DOHH2 (cell line): ENCODE measurements around the gene SIGLEC5.

Experiments used
- H3F3A ChIP-seq: fragments of 200-600 bp; sonication (generic), shearing (Covaris generic); 2 replicates; pipeline ENCODE4 v1.6.0; 2016; ENCODE audit warnings: antibody characterized with exemption, mild to moderate bottlenecking; ENCODE audit not compliant: control insufficient read depth, insufficient read depth
- H3K27ac ChIP-seq: fragments of 200-600 bp; sonication (generic); 2 replicates; pipeline ENCODE4 v1.5.1; 2014; ENCODE audit warnings: low read depth, mild to moderate bottlenecking, low read length, moderate library complexity
- H3K27me3 ChIP-seq: fragments of 200-600 bp; sonication (generic); 2 replicates; pipeline ENCODE4 v1.6.1; 2014; ENCODE audit warnings: mild to moderate bottlenecking, low read length, mixed read lengths; ENCODE audit not compliant: control insufficient read depth
- H3K36me3 ChIP-seq: fragments of 200-600 bp; sonication (generic); 2 replicates; pipeline ENCODE4 v1.6.1; 2014; ENCODE audit warnings: mild to moderate bottlenecking, low read length, moderate library complexity, mixed read lengths; ENCODE audit not compliant: control insufficient read depth
- H3K4me1 ChIP-seq: fragments of 200-600 bp; sonication (generic); 2 replicates; pipeline ENCODE4 v1.6.1; 2014; ENCODE audit warnings: mild to moderate bottlenecking, low read length, mixed read lengths; ENCODE audit not compliant: control insufficient read depth
- H3K4me2 ChIP-seq: fragments of 200-600 bp; sonication (generic); 2 replicates; pipeline ENCODE4 v1.6.0; 2014; ENCODE audit warnings: mild to moderate bottlenecking, low read length, moderate library complexity
- H3K4me3 ChIP-seq: fragments of 200-600 bp; sonication (generic); 2 replicates; pipeline ENCODE4 v1.5.1; 2014; ENCODE audit warnings: mild to moderate bottlenecking, low read length, mixed read lengths
- H3K79me2 ChIP-seq: fragments of 200-600 bp; sonication (generic); 2 replicates; pipeline ENCODE4 v1.6.1; 2014; ENCODE audit warnings: mild to moderate bottlenecking, low read length, mixed read lengths; ENCODE audit not compliant: control insufficient read depth
- H3K9me2 ChIP-seq: fragments of 200-600 bp; sonication (generic); replicated peaks from 2 replicates; pipeline ENCODE4 v1.6.1; 2014; ENCODE audit warnings: mild to moderate bottlenecking, low read length, mixed read lengths; ENCODE audit not compliant: control insufficient read depth
- H3K9me3 ChIP-seq: fragments of 200-600 bp; sonication (generic); 2 replicates; pipeline ENCODE4 v1.6.1; 2014; ENCODE audit warnings: antibody characterized with exemption, low read length, mixed read lengths; ENCODE audit not compliant: control insufficient read depth, insufficient read depth
- H4K20me1 ChIP-seq: fragments of 200-600 bp; sonication (generic); 2 replicates; pipeline ENCODE4 v1.6.0; 2014; ENCODE audit warnings: low read depth, mild to moderate bottlenecking, antibody characterized with exemption, low read length, moderate library complexity; ENCODE audit not compliant: control insufficient read depth, insufficient read depth
- EZH2phosphoT487 ChIP-seq: fragments of 200-600 bp; sonication (generic); IDR thresholded peaks from 2 replicates; pipeline ENCODE4 v1.6.1; 2017; ENCODE audit warnings: borderline replicate concordance, mild to moderate bottlenecking, antibody characterized with exemption, low read length, moderate library complexity, mixed read lengths
- TF ChIP-seq, protein P1 (sequence below): fragments of 200-600 bp; sonication (generic); IDR thresholded peaks from one replicate; pipeline ENCODE4 v1.5.1; 2014; ENCODE audit warnings: antibody characterized with exemption, mild to moderate bottlenecking, low read depth, low read length; ENCODE audit not compliant: poor library complexity, severe bottlenecking

SIGLEC5 gene

DNA sequence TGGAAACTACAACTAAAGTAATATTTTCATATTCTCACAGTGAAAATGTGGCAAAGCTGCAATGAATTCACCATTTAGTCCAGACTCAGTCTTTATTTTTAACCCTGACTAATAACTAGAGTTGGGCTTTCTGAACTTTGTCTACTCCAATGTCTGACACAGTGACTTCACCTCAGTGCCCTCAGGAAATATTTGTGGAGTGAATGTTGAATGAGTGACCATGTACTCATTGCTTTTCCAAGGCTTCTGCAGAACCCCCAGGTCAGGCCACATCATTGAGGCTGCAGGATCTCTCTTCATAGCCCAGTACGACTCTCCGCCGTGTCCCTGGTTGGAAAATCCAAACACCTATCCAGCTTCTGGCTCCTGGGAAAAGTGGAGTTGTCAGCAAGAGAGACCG is 57.3 kb downstream of the SIGLEC5 start:
- no peaks in the 10 kb centered on the region for H3K9me2 ChIP-seq
- peaks cover 6% of the 10 kb centered on the region for H3K27me3 ChIP-seq
- H3K4me1 ChIP-seq = peaks cover 16% of the 10 kb centered on the region
- no peaks in the 10 kb centered on the region for H4K20me1 ChIP-seq
- H3K27ac ChIP-seq = no peak overlapping the region
- H3K4me2 ChIP-seq = peak overlapping the region; percentile 78; the same call in 1 of the 2 replicates
- peaks cover 14% of the 10 kb centered on the region for H3K36me3 ChIP-seq
- peaks cover 19% of the 10 kb centered on the region for H3K79me2 ChIP-seq
- TF ChIP-seq, protein P1, sequence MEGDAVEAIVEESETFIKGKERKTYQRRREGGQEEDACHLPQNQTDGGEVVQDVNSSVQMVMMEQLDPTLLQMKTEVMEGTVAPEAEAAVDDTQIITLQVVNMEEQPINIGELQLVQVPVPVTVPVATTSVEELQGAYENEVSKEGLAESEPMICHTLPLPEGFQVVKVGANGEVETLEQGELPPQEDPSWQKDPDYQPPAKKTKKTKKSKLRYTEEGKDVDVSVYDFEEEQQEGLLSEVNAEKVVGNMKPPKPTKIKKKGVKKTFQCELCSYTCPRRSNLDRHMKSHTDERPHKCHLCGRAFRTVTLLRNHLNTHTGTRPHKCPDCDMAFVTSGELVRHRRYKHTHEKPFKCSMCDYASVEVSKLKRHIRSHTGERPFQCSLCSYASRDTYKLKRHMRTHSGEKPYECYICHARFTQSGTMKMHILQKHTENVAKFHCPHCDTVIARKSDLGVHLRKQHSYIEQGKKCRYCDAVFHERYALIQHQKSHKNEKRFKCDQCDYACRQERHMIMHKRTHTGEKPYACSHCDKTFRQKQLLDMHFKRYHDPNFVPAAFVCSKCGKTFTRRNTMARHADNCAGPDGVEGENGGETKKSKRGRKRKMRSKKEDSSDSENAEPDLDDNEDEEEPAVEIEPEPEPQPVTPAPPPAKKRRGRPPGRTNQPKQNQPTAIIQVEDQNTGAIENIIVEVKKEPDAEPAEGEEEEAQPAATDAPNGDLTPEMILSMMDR = no peak
- TF ChIP-seq EZH2phosphoT487 = no peak
- H3F3A ChIP-seq = no peaks in the 10 kb centered on the region
- H3K9me3 ChIP-seq = no peaks in the 10 kb centered on the region
- no peak overlapping the region for H3K4me3 ChIP-seq

DNA sequence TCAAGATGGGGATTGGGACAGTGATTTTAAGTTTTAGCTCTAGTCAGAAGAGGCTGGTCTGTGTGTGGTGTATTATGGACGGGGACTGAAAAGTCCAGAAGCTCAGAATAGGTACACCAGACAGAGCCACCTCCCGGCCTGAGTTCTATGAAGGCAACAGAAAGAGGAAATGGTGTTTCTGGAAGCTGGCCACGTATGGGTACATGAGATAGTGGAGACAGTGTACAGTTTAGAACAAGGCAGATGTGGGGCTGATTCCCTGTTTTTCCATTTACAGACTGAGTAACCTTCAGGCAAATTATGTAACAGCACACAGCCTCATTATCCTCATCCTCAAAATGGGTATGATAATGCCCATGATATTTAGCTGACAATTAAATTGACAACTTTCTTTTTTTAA is 57.8 kb downstream of the SIGLEC5 start:
- Histone ChIP-seq H3K36me3 (peaks cover 14% of the 10 kb centered on the region), H3K27ac (no peak overlapping the region), H3K4me2 (peak overlapping the region; percentile 78), H3K4me1 (peaks cover 16% of the 10 kb centered on the region), H4K20me1 (no peaks in the 10 kb centered on the region), H3K4me3 (peak overlapping the region; percentile 82), H3K9me2 (no peaks in the 10 kb centered on the region), H3K27me3 (peaks cover 10% of the 10 kb centered on the region), H3F3A (no peaks in the 10 kb centered on the region), H3K9me3 (no peaks in the 10 kb centered on the region), H3K79me2 (peaks cover 19% of the 10 kb centered on the region)
- no peak for TF ChIP-seq EZH2phosphoT487
- TF ChIP-seq, protein P1 = no peak

DNA sequence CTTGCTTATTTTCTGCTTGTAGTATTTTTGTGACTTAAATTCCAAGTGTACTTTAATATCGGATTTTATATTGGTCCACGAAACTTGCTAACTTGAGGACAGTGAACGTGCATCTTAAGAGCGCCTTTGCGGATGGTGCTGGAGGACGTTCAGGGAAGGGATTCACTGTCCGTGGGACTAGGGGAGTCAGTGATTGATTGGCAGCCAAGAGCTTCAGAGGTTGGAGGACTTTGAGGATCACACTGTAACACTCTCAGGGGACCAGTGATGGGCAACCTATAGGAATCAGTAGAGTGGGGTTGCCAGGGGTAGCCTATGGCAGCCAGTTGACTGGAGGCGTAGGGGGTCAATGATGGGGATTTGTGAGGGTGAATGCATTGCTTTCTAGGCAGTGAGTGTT is 58.6 kb downstream of the SIGLEC5 start:
- Histone ChIP-seq H3F3A (no peaks in the 10 kb centered on the region), H3K36me3 (peaks cover 14% of the 10 kb centered on the region), H3K9me3 (no peaks in the 10 kb centered on the region), H3K27ac (no peak overlapping the region), H3K4me1 (peaks cover 16% of the 10 kb centered on the region), H3K79me2 (peaks cover 19% of the 10 kb centered on the region), H3K9me2 (no peaks in the 10 kb centered on the region), H3K27me3 (peaks cover 10% of the 10 kb centered on the region), H4K20me1 (no peaks in the 10 kb centered on the region), H3K4me2 (peak overlapping the region; percentile 78), H3K4me3 (peak overlapping the region; percentile 82)
- TF ChIP-seq, protein P1 = no peak
- TF ChIP-seq EZH2phosphoT487 = no peak
